Pancreas (tissue), 10 donors: ENCODE measurements around the gene SLC8A1. TPM values are rescaled to one million over a fixed set of nuclear protein-coding genes. Genes with fewer than 3 reads are reported as not detected.

Experiments used
- ATAC-seq, 4 donors: fragments of 200-7000 bp; cut with Tn5 transposase; one replicate each; pipeline versions ENCODE4 v1.8.0 to v1.9.1; 2020; ENCODE audit warnings: mild to moderate bottlenecking in 4 of 4, moderate library complexity in 4 of 4
- DNase-seq, 6 donors: peaks; one replicate each; pipeline ENCODE4 v3.0.0-alpha.2; 2020
- FAIRE-seq: peaks from 2 replicates; lab custom pipeline; 2012; peaks lifted over from hg19 to GRCh38; lab: Jason Lieb, UNC
- H3K27ac ChIP-seq, 4 donors: fragments of 200-600 bp; sonication (generic); 1 replicate in 3 of 4; 2 replicates in 1 of 4; pipeline versions ENCODE4 v1.5.0 to v1.8.0; 2020
- H3K27me3 ChIP-seq, 4 donors: fragments of 200-600 bp; one replicate each; pipeline ENCODE4 v1.8.0; 2021
- H3K36me3 ChIP-seq, 3 donors: fragments of 200-600 bp; sonication (generic) in 1 of 3; one replicate each; pipeline versions ENCODE4 v1.5.0 to v1.8.0; 2020 to 2021
- H3K4me1 ChIP-seq, 3 donors: fragments of 200-600 bp; one replicate each; pipeline ENCODE4 v1.8.0; 2021
- H3K4me3 ChIP-seq, 4 donors: fragments of 200-600 bp; sonication (generic) in 2 of 4; one replicate each; pipeline versions ENCODE4 v1.5.0 to v1.8.0; 2020 to 2021
- H3K9me3 ChIP-seq, 4 donors: fragments of 200-600 bp; one replicate each; pipeline ENCODE4 v1.8.0; 2021
- CTCF ChIP-seq, 4 donors: fragments of 200-600 bp; sonication (generic) in 3 of 4; IDR thresholded peaks; one replicate each; pipeline versions ENCODE4 v1.5.0 to v1.8.0; 2021; ENCODE audit warnings: antibody characterized with exemption in 4 of 4
- WGBS, 2 donors: extraction: QIAGEN DNeasy Blood & Tissue Kit; methylation state at CpG; one replicate each; pipeline ENCODE4 v1.1.7; 2013; 5-methylcytosine and 5-hydroxymethylcytosine counted together
- intact Hi-C, 3 donors: fragments of 100-400 bp; cut with DNase I; formaldehyde crosslinking; loops; one replicate each; pipeline versions ENCODE4 v1.11.1 to v1.14.2; 2022
- polyA plus RNA-seq, 2 donors: library from polyadenylated mRNA; stranded (reverse); fragments of 200-250 nt; gene quantifications; one replicate each; pipeline ENCODE4 v1.2.3, GENCODE V29; 2013
- total RNA-seq, 6 donors: library from RNA; stranded (reverse); fragmentation: NEBNext Ultra II Directional in 4 of 6; extraction: Animal tissue kit (Norgen Biotek cat#: 25700) in 4 of 6; gene quantifications; one replicate each; pipeline versions ENCODE4 v1.2.1 to v1.2.4, GENCODE V29; 2021 to 2023
- donor health status: healthy with polysubstance abuse.
- donor health status: DM: no; HTN: no; CAD: no; lungs with moderate emphysema.
- donor health status: DM: no; HTN: no; CAD: no.
- donor health status: control.
- donor health status: control.
- donor health status: Bipolar disorder and iron deficiency.
- donor health status: DM: yes; HTN: yes; CAD: no.
- donor health status: DM: no; HTN: no; CAD: no.
- donor health status: DM: no; HTN: no; CAD: no.
- donor health status: DM: yes; HTN: yes; CAD: no.

SLC8A1 gene
- total and polyA plus RNA-seq, 8 donors: 0.19 to 12.4 (median 2.3) TPM

- no peak for ATAC-seq
- H3K4me1 ChIP-seq: no peaks in the 10 kb centered on the region
- H3K36me3 ChIP-seq: no peaks in the 10 kb centered on the region
- no peak overlapping the region for H3K27ac ChIP-seq
- no peak overlapping the region for H3K4me3 ChIP-seq
- no peaks in the 10 kb centered on the region for H3K9me3 ChIP-seq
- no peak for FAIRE-seq
- TF ChIP-seq CTCF (IDR thresholded peaks at IDR 0.05): no peak
- DNase-seq: no peak
- WGBS, 2 donors: 74 to 85% methylated on average over 2 of the region's 2 CpGs
- intact Hi-C loops: no loop called here
- no peaks in the 10 kb centered on the region for H3K27me3 ChIP-seq
Measured at GRCh38 chr2:40159333-40159732, 292.6 kb downstream of the SLC8A1 start.

GRCh38 chr2:40158781-40159180 is 293.1 kb downstream of the SLC8A1 start:
- Histone ChIP-seq H3K27me3 (no peaks in the 10 kb centered on the region), H3K9me3 (no peaks in the 10 kb centered on the region), H3K4me1 (no peaks in the 10 kb centered on the region), H3K4me3 (no peak overlapping the region), H3K27ac (no peak overlapping the region), H3K36me3 (no peaks in the 10 kb centered on the region)
- WGBS, 2 donors: 84 to 86% methylated on average over 5 of the region's 5 CpGs
- intact Hi-C loops: no loop called here
- ATAC-seq: no peak
- no peak for TF ChIP-seq CTCF (IDR thresholded peaks at IDR 0.05)
- FAIRE-seq: no peak
- DNase-seq: no peak

GRCh38 chr2:40155728-40156127 is 296.2 kb downstream of the SLC8A1 start:
- DNase-seq: no peak
- no peak for FAIRE-seq
- no peaks in the 10 kb centered on the region for H3K36me3 ChIP-seq
- H3K4me1 ChIP-seq: no peaks in the 10 kb centered on the region
- H3K27ac ChIP-seq: no peak overlapping the region
- no peak for ATAC-seq
- intact Hi-C loops: no loop called here
- 73 to 89% methylated on average over 2 of the region's 2 CpGs for WGBS, 2 donors
- H3K9me3 ChIP-seq: no peaks in the 10 kb centered on the region
- no peak for TF ChIP-seq CTCF (IDR thresholded peaks at IDR 0.05)
- H3K4me3 ChIP-seq: no peak overlapping the region
- H3K27me3 ChIP-seq: no peaks in the 10 kb centered on the region

GRCh38 chr2:40150266-40150665 is 301.6 kb downstream of the SLC8A1 start:
- Histone ChIP-seq H3K4me3 (no peak overlapping the region), H3K27ac (no peak overlapping the region), H3K9me3 (no peaks in the 10 kb centered on the region), H3K4me1 (no peaks in the 10 kb centered on the region), H3K27me3 (no peaks in the 10 kb centered on the region), H3K36me3 (no peaks in the 10 kb centered on the region)
- ATAC-seq (no peak), FAIRE-seq (no peak), DNase-seq (no peak)
- intact Hi-C loops: no loop called here
- WGBS, 2 donors: 78 to 82% methylated on average over 4 of the region's 4 CpGs
- no peak for TF ChIP-seq CTCF (IDR thresholded peaks at IDR 0.05)

GRCh38 chr2:40148334-40148733 is 303.6 kb downstream of the SLC8A1 start:
- no peak for DNase-seq
- ATAC-seq: no peak

More at GRCh38 chr2:40148334-40148733, 303.6 kb downstream of the SLC8A1 start:
- Histone ChIP-seq H3K9me3 (no peaks in the 10 kb centered on the region), H3K4me3 (no peak overlapping the region), H3K27ac (no peak overlapping the region), H3K36me3 (no peaks in the 10 kb centered on the region), H3K4me1 (no peaks in the 10 kb centered on the region), H3K27me3 (no peaks in the 10 kb centered on the region)
- no peak for FAIRE-seq
- TF ChIP-seq CTCF (IDR thresholded peaks at IDR 0.05): no peak
- WGBS, 2 donors: 73 to 74% methylated on average over 6 of the region's 6 CpGs
- intact Hi-C loops: no loop called here
